PC-9 (cell line): ENCODE results near the gene SAT1. TPM values are rescaled to one million over a fixed set of nuclear protein-coding genes. Genes with fewer than 3 reads are reported as not detected.

Source experiments
- BruUV-seq: library from RNA; stranded (reverse); fragments of 400-500 nt; replicated peaks from 2 replicates; lab custom pipeline; 2021; lab: Mats Ljungman, UMichigan
- CTCF ChIA-PET: fragments of 300-600 bp; sonication (Branson Sonifier 250); formaldehyde crosslinking; loops from one replicate; lab custom pipeline; 2022; ENCODE audit warnings: antibody characterized with exemption; lab: Charles Lee
- POLR2A ChIA-PET: fragments of 300-600 bp; sonication (Branson Sonifier 250); formaldehyde crosslinking; loops from one replicate; lab custom pipeline; 2022; ENCODE audit warnings: antibody characterized with exemption; ENCODE audit not compliant: unreplicated experiment; lab: Charles Lee
- DNase-seq, 2 experiments: peaks; one replicate each; pipeline versions ENCODE4 v3.0.0 to v3.0.0-alpha.2; 2015 to 2022; ENCODE audit warnings: mixed read lengths in 1 of 2
- H2AFZ ChIP-seq: fragments of 200-600 bp; sonication (generic); 2 replicates; pipeline ENCODE4 v1.8.1; 2017; ENCODE audit warnings: antibody characterized with exemption
- H3F3A ChIP-seq: fragments of 200-600 bp; sonication (generic); 2 replicates; pipeline ENCODE4 v1.8.1; 2017; ENCODE audit warnings: antibody characterized with exemption, mild to moderate bottlenecking, low read depth; ENCODE audit not compliant: insufficient read depth
- H3K27ac ChIP-seq: fragments of 200-600 bp; sonication (generic); 2 replicates; pipeline ENCODE4 v1.6.1; 2016; ENCODE audit warnings: mixed run types
- H3K27me3 ChIP-seq: fragments of 200-600 bp; sonication (generic); 2 replicates; pipeline ENCODE4 v1.6.1; 2016; ENCODE audit warnings: low read depth, mixed run types; ENCODE audit not compliant: insufficient read depth
- H3K36me3 ChIP-seq: fragments of 200-600 bp; sonication (generic); 2 replicates; pipeline ENCODE4 v1.6.1; 2016; ENCODE audit warnings: low read depth, mixed run types
- H3K4me1 ChIP-seq: fragments of 200-600 bp; sonication (generic); replicated peaks from 2 replicates; pipeline ENCODE4 v1.6.1; 2016; ENCODE audit warnings: mixed run types; ENCODE audit not compliant: insufficient read depth
- H3K4me2 ChIP-seq: fragments of 200-600 bp; sonication (generic); 2 replicates; pipeline ENCODE4 v1.6.1; 2017; ENCODE audit warnings: mixed run types
- H3K4me3 ChIP-seq: fragments of 200-600 bp; sonication (generic); 2 replicates; pipeline ENCODE4 v1.6.1; 2016; ENCODE audit warnings: mixed run types
- H3K79me2 ChIP-seq: fragments of 200-600 bp; sonication (generic); 2 replicates; pipeline ENCODE4 v1.6.1; 2017; ENCODE audit warnings: low read depth, mixed run types
- H3K9me2 ChIP-seq: fragments of 200-600 bp; sonication (generic); 2 replicates; pipeline ENCODE4 v1.8.1; 2017; ENCODE audit warnings: mild to moderate bottlenecking; ENCODE audit not compliant: insufficient read depth
- H3K9me3 ChIP-seq: fragments of 200-600 bp; sonication (generic); 2 replicates; pipeline ENCODE4 v1.8.1; 2016; ENCODE audit warnings: low read depth; ENCODE audit not compliant: insufficient read depth
- H4K20me1 ChIP-seq: fragments of 200-600 bp; sonication (generic); 2 replicates; pipeline ENCODE4 v1.8.1; 2017; ENCODE audit not compliant: insufficient read depth
- EZH2 ChIP-seq: fragments of 200-600 bp; sonication (generic); IDR thresholded peaks from 2 replicates; pipeline ENCODE4 v1.8.0; 2017; ENCODE audit warnings: antibody characterized with exemption, low read depth
- intact Hi-C: fragments of 100-400 bp; cut with micrococcal nuclease; formaldehyde crosslinking; loops from one replicate; pipeline ENCODE4 v1.10.0; 2022; ENCODE audit not compliant: unreplicated experiment
- total RNA-seq: library from RNA; stranded (reverse); gene quantifications from 2 replicates; pipeline ENCODE4 v1.2.3, GENCODE V29; 2021
- TF ChIP-seq, protein P1 (sequence below): fragments of 200-600 bp; sonication (generic); conservative IDR thresholded peaks from 2 replicates; pipeline ENCODE4 v1.6.1; 2017; ENCODE audit warnings: mixed run types, antibody characterized with exemption, mild to moderate bottlenecking, moderate library complexity

The SAT1 gene
- total RNA-seq, 1 experiment from 2014 or later: 99.1 TPM

- no peaks in the 10 kb centered on the region for H3K27me3 ChIP-seq
- TF ChIP-seq, protein P1, sequence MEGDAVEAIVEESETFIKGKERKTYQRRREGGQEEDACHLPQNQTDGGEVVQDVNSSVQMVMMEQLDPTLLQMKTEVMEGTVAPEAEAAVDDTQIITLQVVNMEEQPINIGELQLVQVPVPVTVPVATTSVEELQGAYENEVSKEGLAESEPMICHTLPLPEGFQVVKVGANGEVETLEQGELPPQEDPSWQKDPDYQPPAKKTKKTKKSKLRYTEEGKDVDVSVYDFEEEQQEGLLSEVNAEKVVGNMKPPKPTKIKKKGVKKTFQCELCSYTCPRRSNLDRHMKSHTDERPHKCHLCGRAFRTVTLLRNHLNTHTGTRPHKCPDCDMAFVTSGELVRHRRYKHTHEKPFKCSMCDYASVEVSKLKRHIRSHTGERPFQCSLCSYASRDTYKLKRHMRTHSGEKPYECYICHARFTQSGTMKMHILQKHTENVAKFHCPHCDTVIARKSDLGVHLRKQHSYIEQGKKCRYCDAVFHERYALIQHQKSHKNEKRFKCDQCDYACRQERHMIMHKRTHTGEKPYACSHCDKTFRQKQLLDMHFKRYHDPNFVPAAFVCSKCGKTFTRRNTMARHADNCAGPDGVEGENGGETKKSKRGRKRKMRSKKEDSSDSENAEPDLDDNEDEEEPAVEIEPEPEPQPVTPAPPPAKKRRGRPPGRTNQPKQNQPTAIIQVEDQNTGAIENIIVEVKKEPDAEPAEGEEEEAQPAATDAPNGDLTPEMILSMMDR: no peak
- TF ChIP-seq EZH2: no peak
- ChIA-PET CTCF (no interaction called here), POLR2A (interaction anchor here (0.6 kb wide), 1 partner anchor 148 kb away, joined by 10 read pairs; no protein-coding TSS in a partner anchor)
- no peak overlapping the region for H3K4me2 ChIP-seq
- peaks cover 3% of the 10 kb centered on the region; the same call in 1 of the 2 replicates for H3F3A ChIP-seq
- H3K9me2 ChIP-seq: no peaks in the 10 kb centered on the region
- no peak for DNase-seq
- H3K27ac ChIP-seq: no peak overlapping the region
- H3K4me1 ChIP-seq: peaks cover 6% of the 10 kb centered on the region; the same call in 1 of the 2 replicates
- H2AFZ ChIP-seq: no peak overlapping the region
- H4K20me1 ChIP-seq: no peaks in the 10 kb centered on the region
- no peaks in the 10 kb centered on the region for H3K79me2 ChIP-seq
- H3K9me3 ChIP-seq: no peaks in the 10 kb centered on the region
- H3K36me3 ChIP-seq: no peaks in the 10 kb centered on the region
- no peak overlapping the region for H3K4me3 ChIP-seq
- intact Hi-C loops: loop anchor here (1.0 kb wide), 1 partner anchor 146 kb away; no protein-coding TSS in a partner anchor
- BruUV-seq: no TSS peak
These were observed 30.1 kb upstream of the SAT1 start for GRCh38 chrX:23752740-23753415.

DNA sequence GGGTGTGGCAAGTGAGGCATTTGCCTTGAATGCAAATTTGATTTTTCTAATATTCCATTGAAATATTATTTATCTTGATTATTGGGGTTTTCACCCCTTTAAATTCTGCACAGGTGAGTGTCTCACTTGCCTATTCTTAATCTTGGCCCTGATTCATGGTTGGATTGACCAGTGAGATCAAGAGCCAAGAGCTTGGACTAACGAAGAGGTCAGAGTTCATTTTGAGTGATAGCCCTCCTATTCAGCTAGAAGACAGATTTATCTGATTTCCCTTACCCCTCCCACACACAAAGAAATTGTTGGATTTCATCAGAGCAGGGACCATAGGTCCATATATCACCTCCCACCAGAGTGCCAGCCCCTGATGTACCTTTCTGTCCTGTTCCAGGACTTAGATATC, 28.3 kb upstream of the SAT1 start:
- no TSS peak for BruUV-seq
- H3K27me3 ChIP-seq: no peaks in the 10 kb centered on the region
- POLR2A ChIA-PET: no interaction called here
- H3K4me3 ChIP-seq: no peak overlapping the region
- no peaks in the 10 kb centered on the region for H3K9me2 ChIP-seq
- H3K27ac ChIP-seq: no peak overlapping the region
- no peaks in the 10 kb centered on the region for H4K20me1 ChIP-seq
- intact Hi-C loops: no loop called here
- H3K79me2 ChIP-seq: no peaks in the 10 kb centered on the region
- H3K9me3 ChIP-seq: no peaks in the 10 kb centered on the region
- DNase-seq: no peak
- no peaks in the 10 kb centered on the region for H3K36me3 ChIP-seq
- H3K4me2 ChIP-seq: no peak overlapping the region
- no peak for TF ChIP-seq EZH2
- TF ChIP-seq, protein P1: no peak
- CTCF ChIA-PET: no interaction called here
- no peak overlapping the region for H2AFZ ChIP-seq
- peaks cover 6% of the 10 kb centered on the region; the same call in 1 of the 2 replicates for H3K4me1 ChIP-seq
- H3F3A ChIP-seq: peaks cover 3% of the 10 kb centered on the region; the same call in 1 of the 2 replicates

GRCh38 chrX:23756165-23756564, 26.8 kb upstream of the SAT1 start:
- H3K36me3 ChIP-seq: no peaks in the 10 kb centered on the region
- no peak overlapping the region for H3K27ac ChIP-seq
- POLR2A ChIA-PET: interaction anchor here (0.6 kb wide), 1 partner anchor 149 kb away, joined by 4 read pairs; no protein-coding TSS in a partner anchor
- peaks cover 3% of the 10 kb centered on the region; the same call in 1 of the 2 replicates for H3F3A ChIP-seq
- BruUV-seq: no TSS peak
- DNase-seq: peak in 1 of 2 experiments; percentile 40
- peaks cover 6% of the 10 kb centered on the region; the same call in 1 of the 2 replicates for H3K4me1 ChIP-seq
- H3K79me2 ChIP-seq: no peaks in the 10 kb centered on the region
- H2AFZ ChIP-seq: no peak overlapping the region
- H3K9me3 ChIP-seq: no peaks in the 10 kb centered on the region
- no peak for TF ChIP-seq EZH2
- TF ChIP-seq, protein P1: peak; percentile 81
- H3K9me2 ChIP-seq: no peaks in the 10 kb centered on the region
- no peaks in the 10 kb centered on the region for H4K20me1 ChIP-seq
- H3K4me3 ChIP-seq: no peak overlapping the region
- H3K27me3 ChIP-seq: no peaks in the 10 kb centered on the region
- H3K4me2 ChIP-seq: peak overlapping the region; percentile 41; the same call in 1 of the 2 replicates
- CTCF ChIA-PET: no interaction called here
- intact Hi-C loops: loop anchor here (1.0 to 2.0 kb wide), 2 partner anchors 27 to 146 kb away; partner anchors contain the start of gene SAT1
